ENCODE results near the gene TECPR2.

- TF ChIP-seq GLIS3 (CRISPR knock-in tag; IDR thresholded peaks at IDR 0.05) (no peak), ZFP3 (CRISPR knock-in tag; IDR thresholded peaks at IDR 0.05) (no peak), TSHZ2 (CRISPR knock-in tag; IDR thresholded peaks at IDR 0.05) (no peak), CSRNP3 (CRISPR knock-in tag; IDR thresholded peaks at IDR 0.05) (no peak), TOX (CRISPR knock-in tag; IDR thresholded peaks at IDR 0.05; ENCODE audit: borderline replicate concordance) (no peak), CREB5 (CRISPR knock-in tag; IDR thresholded peaks at IDR 0.05; ENCODE audit: low read depth) (no peak), ZC3H10 (CRISPR knock-in tag; IDR thresholded peaks at IDR 0.05) (no peak), ZNF565 (CRISPR knock-in tag; conservative IDR thresholded peaks at IDR 0.05; ENCODE audit: low read depth) (no peak), PPARA (CRISPR knock-in tag; IDR thresholded peaks at IDR 0.05; ENCODE audit: borderline replicate concordance) (no peak), ISL1 (CRISPR knock-in tag; IDR thresholded peaks at IDR 0.05) (no peak)
Observed at GRCh38 chr14:102464006-102464405, 101.3 kb downstream of the TECPR2 start.

Data from SK-N-SH treated with all-trans-retinoic acid at 6 μM for 48 hours (cell line).